ENCODE data around the gene MAP3K3.

Gene MAP3K3

GRCh38 chr17:63681530-63681929 lies 59.3 kb downstream of the MAP3K3 start:
- DNase-seq (ENCODE audit: low read depth in 1 of 2, low spot score in 1 of 2), result no peak
- TF ChIP-seq POLR2AphosphoS5 (IDR thresholded peaks at IDR 0.05; ENCODE audit: low read depth), result no peak
- no peak for TF ChIP-seq REST (IDR thresholded peaks at IDR 0.05; ENCODE audit: insufficient replicate concordance, low read depth)
- no peak for TF ChIP-seq SPI1 (IDR thresholded peaks at IDR 0.05; ENCODE audit: borderline replicate concordance, low read depth)
- no peak for TF ChIP-seq CTCF (IDR thresholded peaks at IDR 0.05; ENCODE audit: insufficient read depth, low read length)
- no peak for TF ChIP-seq GABPA (IDR thresholded peaks at IDR 0.05; ENCODE audit: low read depth)
- Histone ChIP-seq H3K27me3 (ENCODE audit: insufficient read depth, poor library complexity, severe bottlenecking) (no peaks in the 10 kb centered on the region), H3K4me3 (replicated peaks; ENCODE audit: insufficient read depth, low read length) (no peak overlapping the region), H3K27ac (replicated peaks) (peak overlapping the region; percentile 62)

GRCh38 chr17:63682441-63682840 lies 60.2 kb downstream of the MAP3K3 start:
- Histone ChIP-seq H3K27me3 (ENCODE audit: insufficient read depth, poor library complexity, severe bottlenecking) (no peaks in the 10 kb centered on the region), H3K27ac (replicated peaks) (peak overlapping the region; percentile 62), H3K4me3 (replicated peaks; ENCODE audit: insufficient read depth, low read length) (no peak overlapping the region)
- TF ChIP-seq POLR2AphosphoS5 (IDR thresholded peaks at IDR 0.05; ENCODE audit: low read depth), result peak; percentile 37; the same call in 1 of the 2 replicates
- no peak for TF ChIP-seq CTCF (IDR thresholded peaks at IDR 0.05; ENCODE audit: insufficient read depth, low read length)
- TF ChIP-seq SPI1 (IDR thresholded peaks at IDR 0.05; ENCODE audit: borderline replicate concordance, low read depth), result peak; percentile 90
- DNase-seq (ENCODE audit: low read depth in 1 of 2, low spot score in 1 of 2), result peak in 1 of 2 experiments; percentile 77

- H3K27ac ChIP-seq (replicated peaks), result peak overlapping the region; percentile 62
- H3K4me3 ChIP-seq (replicated peaks; ENCODE audit: insufficient read depth, low read length), result no peak overlapping the region
- no peak for TF ChIP-seq CTCF (IDR thresholded peaks at IDR 0.05; ENCODE audit: insufficient read depth, low read length)
- no peak for TF ChIP-seq POLR2AphosphoS5 (IDR thresholded peaks at IDR 0.05; ENCODE audit: low read depth)
- no peak for TF ChIP-seq GABPA (IDR thresholded peaks at IDR 0.05; ENCODE audit: low read depth)
- no peak for TF ChIP-seq SPI1 (IDR thresholded peaks at IDR 0.05; ENCODE audit: borderline replicate concordance, low read depth)
- no peak for TF ChIP-seq REST (IDR thresholded peaks at IDR 0.05; ENCODE audit: insufficient replicate concordance, low read depth)
- DNase-seq (ENCODE audit: low read depth in 1 of 2, low spot score in 1 of 2), result no peak
- H3K27me3 ChIP-seq (ENCODE audit: insufficient read depth, poor library complexity, severe bottlenecking), result no peaks in the 10 kb centered on the region
Observed at GRCh38 chr17:63682981-63683380, 60.8 kb downstream of the MAP3K3 start.

GRCh38 chr17:63685041-63685440 lies 62.8 kb downstream of the MAP3K3 start:
- Histone ChIP-seq H3K27me3 (ENCODE audit: insufficient read depth, poor library complexity, severe bottlenecking) (no peaks in the 10 kb centered on the region), H3K4me3 (replicated peaks; ENCODE audit: insufficient read depth, low read length) (no peak overlapping the region), H3K27ac (replicated peaks) (no peak overlapping the region)
- no peak for DNase-seq (ENCODE audit: low read depth in 1 of 2, low spot score in 1 of 2)
- TF ChIP-seq POLR2AphosphoS5 (IDR thresholded peaks at IDR 0.05; ENCODE audit: low read depth) (no peak), CTCF (IDR thresholded peaks at IDR 0.05; ENCODE audit: insufficient read depth, low read length) (no peak), GABPA (IDR thresholded peaks at IDR 0.05; ENCODE audit: low read depth) (no peak), REST (IDR thresholded peaks at IDR 0.05; ENCODE audit: insufficient replicate concordance, low read depth) (no peak), SPI1 (IDR thresholded peaks at IDR 0.05; ENCODE audit: borderline replicate concordance, low read depth) (no peak)

Measured in HL-60 (cell line).